A172 (cell line): Measurements from ENCODE around the gene SAMM50. TPM values are rescaled to one million over a fixed set of nuclear protein-coding genes. Genes with fewer than 3 reads are reported as not detected.

Source experiments
- DNase-seq: peaks from one replicate; pipeline ENCODE4 v3.0.0-alpha.2; 2015; ENCODE audit warnings: low spot score
- total RNA-seq: library from RNA; depleted of rRNA; stranded (reverse); fragments of >200 nt; shearing (Covaris generic); gene quantifications from 2 replicates; pipeline ENCODE4 v1.2.3, GENCODE V29; 2014

Gene SAMM50
- total RNA-seq, 1 experiment from 2014 or later = 31.4 TPM

DNA sequence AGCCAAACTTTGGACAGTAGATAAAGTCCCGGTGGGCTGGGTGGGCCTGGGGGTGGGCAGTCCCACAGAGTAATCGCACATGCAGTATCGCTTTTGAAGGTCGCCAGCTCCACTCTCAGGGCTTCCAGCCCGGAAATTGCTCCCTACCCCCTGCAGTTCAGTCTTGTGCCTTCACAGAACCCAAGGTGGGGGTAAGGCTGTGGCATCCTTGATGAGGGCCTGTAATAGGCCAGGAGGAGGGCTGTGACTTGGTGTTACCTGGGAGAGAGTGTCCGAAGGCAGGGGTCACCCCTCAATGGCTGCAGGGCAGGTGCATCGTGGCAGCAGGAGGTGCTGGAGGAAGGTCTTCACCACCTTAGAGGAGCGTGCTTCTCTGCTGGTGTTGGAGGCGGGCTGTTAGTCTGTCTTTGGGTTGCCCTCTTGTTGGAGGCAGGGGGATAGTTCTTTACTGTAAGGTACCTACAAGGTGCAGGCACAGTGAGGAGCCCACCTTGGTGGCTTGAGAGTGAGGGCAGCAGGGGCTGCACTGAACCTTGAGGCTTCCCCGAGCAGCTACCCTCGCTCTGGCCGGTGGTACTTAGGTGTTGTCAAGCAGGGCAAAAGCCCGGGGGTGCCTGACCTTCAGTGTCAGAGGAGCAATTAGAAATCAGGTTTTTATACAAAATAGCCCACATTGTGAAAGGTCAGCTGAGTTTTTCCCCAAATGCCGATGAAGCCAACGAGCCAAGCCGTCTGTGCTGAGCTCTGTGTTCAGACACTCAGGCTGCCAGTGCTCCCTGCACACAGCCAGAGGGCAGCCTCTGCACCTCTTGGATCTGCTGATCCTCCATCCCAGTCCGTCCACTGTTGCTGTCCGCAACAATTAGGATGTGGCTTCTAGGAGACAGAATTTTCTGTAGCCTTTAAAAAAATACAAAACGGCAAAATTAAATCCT, 21.9 kb downstream of the SAMM50 start:
- DNase-seq = no peak

DNA sequence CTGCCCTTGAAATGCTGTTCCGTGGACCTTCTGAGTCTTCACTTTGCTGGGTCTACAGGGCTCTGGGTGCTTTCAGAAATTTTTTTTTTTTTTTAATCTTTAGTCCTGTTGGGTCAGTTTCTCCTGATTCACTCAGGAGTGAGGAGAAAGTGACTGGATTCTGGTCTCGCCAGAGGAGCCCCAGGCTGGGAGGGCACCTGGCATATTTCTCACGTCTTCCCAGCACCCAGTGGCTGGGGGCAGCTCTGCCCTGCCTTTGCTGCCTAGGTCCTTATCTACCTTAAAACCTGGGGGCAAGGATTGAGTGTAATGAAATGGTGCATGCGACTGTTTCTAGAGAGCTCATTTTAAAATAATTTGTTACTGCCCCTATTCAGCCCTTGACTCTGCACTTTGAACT, 23.3 kb downstream of the SAMM50 start:
- DNase-seq = no peak

DNA sequence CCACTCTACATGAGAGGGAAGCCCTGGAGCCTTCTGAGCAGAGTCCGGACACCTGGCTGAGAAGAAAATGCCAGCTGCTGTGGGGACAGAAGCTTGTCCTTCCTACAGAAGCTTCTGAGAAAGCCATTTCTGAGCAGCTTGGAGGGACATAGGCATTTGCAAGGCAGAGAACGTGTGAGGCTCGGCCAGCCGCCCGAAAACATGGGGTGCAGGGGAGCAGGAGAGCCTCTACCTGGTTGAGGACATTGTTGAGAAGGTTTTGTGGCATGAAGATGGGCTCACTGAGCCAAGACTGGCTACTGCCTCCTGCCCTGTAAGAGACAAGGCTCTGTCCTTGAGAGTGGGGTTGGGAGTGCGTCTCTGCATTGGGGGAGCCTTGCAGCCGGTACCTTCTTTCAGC, 25.3 kb downstream of the SAMM50 start:
- no peak for DNase-seq

DNA sequence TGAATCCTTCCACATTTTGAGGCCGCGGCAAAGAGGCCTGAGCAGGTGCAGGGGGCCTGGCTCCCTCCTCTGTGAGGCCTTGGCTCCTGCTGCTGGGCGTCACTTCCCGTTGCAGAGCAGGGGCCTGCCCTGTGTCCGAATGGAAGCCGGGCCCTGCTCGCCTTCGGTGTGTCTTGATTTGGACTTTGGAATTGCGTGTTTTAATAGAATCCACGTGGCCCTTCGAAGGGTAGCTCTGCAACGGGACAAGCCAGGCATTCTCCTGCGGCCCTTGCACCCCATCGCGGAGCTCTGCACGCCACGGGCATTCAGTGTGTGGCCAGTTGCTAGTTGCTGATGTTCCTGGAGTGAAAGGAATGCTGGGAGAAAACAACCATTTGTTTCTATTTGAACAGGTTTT, 25.8 kb downstream of the SAMM50 start:
- no peak for DNase-seq

DNA sequence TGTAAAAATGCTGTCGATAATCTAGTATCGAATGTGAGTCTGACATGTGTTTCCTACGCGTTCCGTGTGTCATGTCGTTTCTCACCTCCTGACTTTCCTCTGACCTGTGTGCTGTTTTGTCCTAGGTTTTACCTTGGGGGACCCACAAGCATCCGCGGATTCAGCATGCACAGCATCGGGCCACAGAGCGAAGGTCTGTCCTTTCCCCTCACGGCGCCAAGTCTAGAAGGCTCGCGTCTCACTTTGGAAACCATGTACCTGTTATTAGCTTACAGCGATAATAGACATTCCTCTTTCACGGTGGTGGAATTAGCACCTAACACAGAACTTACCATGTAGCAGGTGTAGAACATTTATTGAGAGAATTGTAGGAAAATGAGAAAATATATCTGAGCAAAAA, 28.6 kb downstream of the SAMM50 start:
- no peak for DNase-seq

DNA sequence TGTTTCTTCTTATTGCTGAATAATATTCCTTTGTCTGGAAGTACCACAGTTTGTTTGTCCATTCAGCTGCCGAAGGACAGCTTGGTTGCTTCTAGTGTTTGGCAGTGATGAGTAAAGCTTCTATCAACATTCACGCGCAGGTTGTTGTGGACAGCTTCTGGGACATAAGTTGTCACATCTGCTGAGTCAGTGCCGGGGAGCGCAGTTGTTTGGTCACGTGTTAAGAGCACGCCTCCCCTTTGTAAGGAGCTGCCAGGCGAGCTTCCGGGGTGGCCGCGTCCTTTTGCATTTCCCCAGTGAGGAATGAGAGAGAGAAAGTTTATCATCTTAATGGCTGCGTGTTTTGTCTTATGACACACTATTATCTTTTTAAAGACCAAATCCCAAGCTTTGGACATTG, 30.3 kb downstream of the SAMM50 start:
- no peak for DNase-seq

DNA sequence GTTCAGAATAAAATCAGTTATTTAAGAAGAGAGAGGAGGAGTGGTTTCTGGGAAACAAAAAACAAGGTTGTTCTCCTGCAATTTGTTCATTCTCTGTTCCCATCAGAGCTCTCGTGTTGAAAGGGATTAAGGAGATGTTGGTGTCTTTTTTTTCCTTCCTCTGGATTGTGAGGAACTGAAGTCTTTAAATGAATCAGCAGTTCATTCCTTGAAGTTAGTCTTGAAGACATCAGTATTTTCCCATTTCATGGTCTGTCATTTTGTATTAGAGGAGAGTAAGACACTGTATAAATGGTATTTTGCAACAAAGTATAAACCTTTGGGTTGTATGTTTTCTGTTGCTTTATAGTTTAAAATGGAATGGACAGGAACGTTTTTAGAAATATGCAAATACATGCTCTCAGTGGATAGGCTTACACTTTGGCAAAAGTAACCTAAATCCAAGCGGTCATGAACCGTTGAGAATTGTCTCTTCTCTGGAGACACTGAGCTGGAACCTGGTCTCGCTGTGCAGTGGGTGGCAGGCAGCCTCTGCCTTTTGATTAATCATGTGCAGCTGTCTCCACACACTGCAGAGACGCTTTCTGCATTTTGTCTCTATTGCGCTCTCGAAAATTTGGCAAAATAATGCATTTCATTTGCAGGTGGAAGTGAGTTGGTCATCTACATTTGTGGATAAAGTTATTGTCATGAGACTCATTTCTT, 33.0 kb downstream of the SAMM50 start:
- DNase-seq = no peak

DNA sequence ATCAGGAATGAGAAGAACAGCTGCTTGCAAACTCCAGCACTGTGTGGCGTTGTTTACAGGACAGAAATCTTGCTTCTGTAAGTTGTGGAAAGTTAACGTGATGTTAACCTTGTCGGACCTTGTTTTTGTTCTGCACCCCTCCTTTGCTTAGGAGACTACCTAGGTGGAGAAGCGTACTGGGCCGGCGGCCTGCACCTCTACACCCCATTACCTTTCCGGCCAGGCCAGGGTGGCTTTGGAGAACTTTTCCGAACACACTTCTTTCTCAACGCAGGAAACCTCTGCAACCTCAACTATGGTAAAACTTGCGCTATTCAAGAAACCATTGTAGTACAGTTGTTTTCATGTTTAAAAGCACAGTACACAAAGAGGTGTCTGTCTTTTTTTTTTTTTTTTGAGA, 33.7 kb downstream of the SAMM50 start:
- DNase-seq = no peak

DNA sequence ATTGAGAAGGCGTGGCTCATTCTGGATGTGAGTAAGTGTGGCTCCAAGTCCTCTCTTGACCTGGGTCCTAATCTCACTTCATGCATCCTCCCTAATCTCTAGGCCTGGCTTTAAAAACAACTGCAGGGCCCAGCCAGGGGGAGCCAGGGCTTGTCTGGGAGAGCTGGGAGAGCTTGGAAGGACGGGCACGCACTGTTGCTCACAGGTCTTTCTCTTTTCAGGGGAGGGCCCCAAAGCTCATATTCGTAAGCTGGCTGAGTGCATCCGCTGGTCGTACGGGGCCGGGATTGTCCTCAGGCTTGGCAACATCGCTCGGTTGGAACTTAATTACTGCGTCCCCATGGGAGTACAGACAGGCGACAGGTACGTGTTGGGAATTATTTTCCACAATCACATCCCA, 34.8 kb downstream of the SAMM50 start:
- DNase-seq = no peak

DNA sequence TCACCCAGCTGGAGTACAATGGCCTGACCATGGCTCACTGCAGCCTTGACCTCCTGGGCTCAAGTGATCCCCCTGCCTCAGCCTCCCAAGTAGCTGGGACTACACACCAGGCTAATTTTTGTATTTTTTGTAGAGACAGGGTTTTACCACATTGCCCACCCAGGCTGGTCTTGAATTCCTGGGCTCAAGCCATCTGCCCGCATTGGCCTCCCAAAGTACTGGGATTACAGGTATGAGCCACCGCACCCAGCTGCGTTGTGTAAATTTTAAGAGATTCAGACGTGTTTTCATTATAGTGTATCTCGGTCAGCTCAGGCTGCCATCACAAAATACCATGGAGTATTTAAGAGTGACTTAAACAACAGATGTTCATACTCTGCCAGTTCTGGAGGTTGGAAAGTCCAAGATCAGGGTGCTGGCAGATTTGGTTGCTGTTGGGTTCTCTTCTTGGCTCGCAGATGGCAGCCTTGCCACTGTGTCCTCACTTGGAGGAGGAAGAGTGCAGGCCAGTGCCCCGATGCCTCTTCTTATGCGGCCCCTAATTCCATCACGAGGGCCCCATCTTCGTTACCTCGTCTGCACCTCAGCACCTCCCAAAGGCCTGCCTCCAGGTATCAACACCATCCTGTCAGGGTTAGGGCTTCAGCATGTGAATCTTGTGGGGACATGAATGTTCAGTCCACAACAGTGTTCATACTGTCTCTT, 36.2 kb downstream of the SAMM50 start:
- DNase-seq = no peak

DNA sequence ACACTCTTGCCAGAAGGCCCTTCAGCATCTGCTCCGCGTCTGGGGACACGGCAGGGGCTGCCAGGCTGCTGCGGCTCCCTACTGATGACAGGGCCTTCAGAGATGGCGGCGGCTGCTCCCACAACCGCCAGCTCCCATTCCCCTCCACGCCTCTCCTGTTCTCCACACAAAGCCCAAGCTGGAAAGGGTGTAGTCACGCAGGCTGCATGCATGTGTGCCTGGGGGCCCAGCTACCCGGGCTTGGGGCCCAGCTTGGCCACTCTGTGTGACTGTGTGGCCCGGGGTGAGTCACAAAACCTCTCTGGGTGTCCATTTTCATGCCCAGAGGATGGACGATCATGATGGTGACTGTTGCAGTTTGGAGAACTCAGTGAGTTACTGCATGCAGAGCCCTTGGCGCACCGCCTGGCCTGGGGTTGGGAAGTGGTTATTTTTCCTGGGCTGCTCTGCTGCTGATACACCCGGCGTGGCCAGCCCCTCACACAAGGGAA, 37.1 kb downstream of the SAMM50 start:
- no peak for DNase-seq

DNA sequence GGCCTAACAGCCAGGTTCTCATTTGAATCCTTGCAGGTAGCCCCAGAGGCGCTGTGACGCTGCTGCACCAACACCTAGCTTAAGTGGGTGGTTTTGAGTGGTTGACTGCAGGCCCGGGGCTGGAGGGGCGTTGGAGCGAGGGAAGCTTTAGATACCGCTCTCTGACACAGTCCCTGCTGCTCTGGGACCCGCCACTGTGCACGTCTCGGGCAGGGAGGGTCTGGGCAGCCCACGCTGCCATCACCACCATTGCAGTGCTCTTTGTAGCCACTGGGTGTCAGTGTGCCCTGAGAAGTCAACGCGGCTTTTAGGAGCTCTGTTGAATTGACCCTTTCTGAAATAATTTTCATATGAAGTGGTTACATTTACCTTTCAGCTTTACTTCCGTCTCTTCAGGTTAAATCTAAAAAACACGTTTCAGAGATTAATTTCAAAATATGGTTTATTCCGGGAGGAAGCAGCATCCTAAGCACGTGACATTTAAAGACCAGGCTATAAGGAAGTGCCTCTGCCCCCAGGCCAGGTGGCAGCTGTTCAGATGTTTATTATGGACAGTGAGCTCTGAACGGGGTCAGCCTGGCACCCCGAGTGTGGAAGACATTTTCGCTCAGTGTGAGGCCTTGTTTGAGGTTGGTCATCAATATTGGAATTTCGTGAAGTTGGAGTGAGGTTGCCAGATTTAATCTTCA, 38.0 kb downstream of the SAMM50 start:
- DNase-seq = peak; percentile 13

DNA sequence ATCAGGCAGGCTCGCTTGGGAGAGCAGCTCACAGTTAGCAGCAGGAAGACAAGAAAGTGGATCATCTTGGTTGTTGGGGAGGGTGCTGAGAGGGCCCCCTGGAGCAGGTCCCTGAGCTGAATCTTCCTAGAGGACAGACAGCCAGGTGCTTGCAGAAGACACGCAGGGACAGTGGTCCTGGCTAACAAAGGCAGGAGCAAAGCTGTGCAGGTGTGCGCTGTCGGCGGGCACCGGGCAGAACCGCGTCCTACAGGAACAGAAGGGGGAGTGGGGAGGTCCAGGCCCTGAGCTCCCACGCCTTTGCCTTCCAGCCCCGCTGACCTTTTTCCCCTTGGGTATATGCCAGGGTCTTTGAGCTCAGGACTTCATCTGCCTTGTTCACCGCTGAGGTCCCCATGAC, 38.8 kb downstream of the SAMM50 start:
- DNase-seq = no peak

DNA sequence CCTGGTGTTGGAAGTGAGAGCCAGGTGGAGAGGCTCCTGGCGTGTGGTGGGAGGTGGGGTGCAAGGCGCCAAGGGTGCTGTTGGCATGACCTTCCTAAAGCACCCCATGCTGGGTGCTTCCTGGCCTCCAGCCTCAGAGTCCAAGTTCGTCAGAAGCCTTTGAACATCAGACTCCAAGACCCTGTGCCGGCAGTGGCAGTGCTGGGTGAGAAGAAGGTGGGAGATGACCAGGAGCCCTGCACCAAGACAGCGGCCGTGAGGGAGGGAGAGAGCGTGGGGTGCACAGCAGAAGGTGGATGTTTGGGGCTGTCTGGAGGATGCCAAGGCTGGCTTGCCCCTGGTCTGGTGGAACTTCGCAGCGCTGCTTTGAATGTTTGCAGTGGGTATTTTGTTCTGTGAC, 39.2 kb downstream of the SAMM50 start:
- no peak for DNase-seq

DNA sequence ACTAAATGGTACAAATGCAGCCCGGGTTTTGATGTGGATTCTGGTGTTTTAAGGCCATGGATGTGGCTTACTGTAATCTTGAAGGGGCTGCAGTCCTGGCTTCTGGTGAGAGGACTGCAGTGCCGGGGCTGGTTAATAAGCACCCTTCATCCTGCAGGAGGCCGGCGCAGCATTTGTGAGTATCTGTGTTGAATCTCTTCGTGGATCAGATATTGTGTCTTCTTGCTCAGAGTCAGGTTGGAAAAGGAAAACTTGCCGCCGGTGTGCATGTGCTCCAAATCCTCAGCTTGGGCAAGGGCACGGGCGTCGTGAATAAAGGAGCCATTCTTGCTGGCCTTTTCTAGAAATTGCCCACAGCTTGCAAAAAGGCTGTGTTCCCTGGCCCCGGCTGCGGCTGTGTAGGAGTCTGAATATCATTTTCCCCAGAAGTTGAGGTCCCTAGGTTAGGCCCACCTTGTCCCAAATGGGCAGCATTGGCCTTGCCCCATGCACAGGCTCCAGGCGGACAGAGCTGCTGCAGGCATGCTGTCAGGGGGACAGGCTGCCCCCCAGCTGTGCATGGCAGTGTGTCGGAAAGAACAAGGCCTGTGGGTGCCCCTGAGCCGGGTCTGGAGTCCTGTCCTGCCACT, 39.9 kb downstream of the SAMM50 start:
- no peak for DNase-seq

DNA sequence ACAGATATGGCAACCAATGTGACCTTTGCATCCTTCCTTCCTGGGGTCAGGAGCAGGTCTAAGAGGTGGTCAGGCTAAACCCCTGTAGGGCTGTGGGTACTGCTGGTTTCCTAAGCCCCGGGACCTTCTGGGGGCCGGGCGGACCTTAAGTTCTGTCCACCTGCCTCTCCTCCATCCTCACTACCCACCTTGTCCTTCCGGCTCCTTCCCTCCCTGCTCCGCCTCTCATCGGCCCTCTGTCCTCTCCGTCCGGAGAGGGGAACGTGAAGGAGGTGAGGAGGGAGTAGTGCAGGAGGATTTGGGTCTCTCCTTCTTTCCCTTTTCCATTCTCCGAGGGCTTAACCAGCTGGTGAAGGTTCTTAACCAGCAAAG, 40.5 kb downstream of the SAMM50 start:
- DNase-seq = no peak

DNA sequence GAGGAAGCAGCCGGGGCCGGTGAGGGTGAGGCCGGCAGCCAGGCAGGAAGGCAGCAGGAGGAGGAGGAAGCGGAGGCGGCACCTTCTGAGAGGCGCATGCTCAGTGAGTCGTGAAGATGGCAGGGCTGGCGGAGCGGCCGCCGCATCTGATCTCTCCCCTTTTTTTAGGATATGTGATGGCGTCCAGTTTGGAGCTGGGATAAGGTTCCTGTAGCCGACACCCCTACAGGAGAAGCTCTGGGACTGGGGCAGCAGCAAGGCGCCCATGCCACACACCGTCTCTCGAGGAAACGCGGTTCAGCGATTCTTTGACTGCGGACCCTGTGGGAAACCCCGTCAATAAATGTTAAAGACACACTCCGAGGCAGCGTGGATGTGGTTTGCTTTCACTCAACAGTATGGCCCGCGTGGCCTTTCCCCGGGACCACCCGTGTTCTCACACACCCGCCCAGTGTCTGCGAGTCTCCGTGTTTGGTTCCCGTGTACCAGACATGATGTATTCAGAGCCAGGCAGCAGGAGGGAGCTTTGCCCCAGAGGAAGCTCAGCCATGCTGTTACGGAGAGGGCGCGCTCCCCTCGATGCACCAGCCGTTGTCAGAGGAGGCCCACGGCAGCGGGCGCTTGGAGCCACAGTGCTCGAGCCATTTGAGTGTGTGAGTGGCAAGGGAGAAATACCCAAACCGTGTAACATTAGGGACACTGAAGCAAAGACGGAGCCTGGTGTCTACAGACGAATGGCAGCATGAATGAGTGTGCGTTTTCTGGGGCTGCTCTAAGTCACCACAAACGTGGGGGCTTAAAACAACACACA, 41.1 kb downstream of the SAMM50 start:
- DNase-seq = no peak

DNA sequence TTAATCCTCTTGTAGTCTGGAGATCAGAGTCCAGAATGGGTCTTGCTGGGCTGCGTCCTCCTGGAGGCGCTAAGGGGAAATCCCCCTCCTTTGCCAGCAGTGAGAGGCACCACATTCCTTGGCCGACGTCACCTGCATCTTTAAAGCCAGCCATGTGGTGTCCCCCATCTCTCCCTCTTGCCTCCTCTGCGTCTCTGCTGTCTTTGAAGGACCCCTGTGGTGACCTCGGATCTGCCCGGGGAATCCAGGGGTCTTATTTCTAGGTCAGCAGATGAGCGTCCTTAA, 41.7 kb downstream of the SAMM50 start:
- no peak for DNase-seq

DNA sequence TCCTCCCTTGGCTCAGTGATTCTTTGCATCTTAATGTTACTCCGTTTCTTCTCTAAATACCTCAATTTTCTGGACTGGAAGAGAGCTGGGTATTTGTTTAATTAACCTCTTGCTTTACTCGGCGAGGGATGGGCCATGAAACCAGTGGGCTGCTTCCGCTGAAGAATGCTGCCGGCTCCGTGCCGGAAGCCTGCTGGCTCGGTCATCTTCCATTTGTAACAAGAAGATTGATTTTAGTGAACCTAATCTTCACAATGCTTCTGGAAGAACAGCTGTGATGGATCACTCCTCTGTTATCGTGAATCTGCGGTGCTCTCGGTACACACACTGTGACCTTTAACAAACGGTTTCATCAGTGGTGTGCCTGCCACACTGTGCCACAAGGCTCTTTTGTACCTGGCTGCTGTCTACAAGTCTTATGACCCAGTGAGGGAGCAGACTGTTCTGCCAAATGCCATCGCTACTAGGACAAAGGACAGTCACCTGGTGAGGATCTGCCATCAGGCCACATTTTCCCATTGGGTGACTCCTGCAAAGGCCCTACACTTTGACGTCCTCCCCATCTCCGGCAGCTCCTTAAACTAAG, 43.5 kb downstream of the SAMM50 start:
- no peak for DNase-seq

DNA sequence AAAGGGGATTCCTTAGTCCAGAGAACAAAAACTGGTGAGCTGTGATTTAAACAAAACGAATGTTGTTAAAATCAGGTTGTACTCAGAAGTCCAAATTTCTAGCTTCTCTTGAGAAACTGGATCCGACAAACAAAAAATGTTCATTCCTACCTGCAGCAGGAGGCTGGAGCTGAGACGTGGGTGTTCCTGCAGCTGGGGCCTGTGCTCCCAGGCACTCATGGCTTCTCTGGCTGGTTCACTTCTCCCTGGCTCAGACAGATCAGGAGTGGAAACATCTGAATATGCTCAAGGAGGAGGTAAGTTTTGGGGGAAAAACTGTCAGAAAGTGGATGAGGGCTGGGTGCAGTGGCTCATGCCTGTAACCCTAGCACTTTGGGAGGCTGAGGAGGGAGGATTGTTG, 44.1 kb downstream of the SAMM50 start:
- DNase-seq = no peak
